DOHH2 (cell line): Measurements from ENCODE around the gene FBXO34.

Source experiments
- CTCF ChIP-seq: fragments of 200-600 bp; sonication (generic); IDR thresholded peaks from one replicate; pipeline ENCODE4 v1.5.1; 2014; ENCODE audit warnings: antibody characterized with exemption, mild to moderate bottlenecking, low read depth, low read length; ENCODE audit not compliant: poor library complexity, severe bottlenecking
- EZH2phosphoT487 ChIP-seq: fragments of 200-600 bp; sonication (generic); IDR thresholded peaks from 2 replicates; pipeline ENCODE4 v1.6.1; 2017; ENCODE audit warnings: borderline replicate concordance, mild to moderate bottlenecking, antibody characterized with exemption, low read length, moderate library complexity, mixed read lengths

GRCh38 chr14:55243386-55243785 is 27.8 kb upstream of the FBXO34 start:
- TF ChIP-seq CTCF (no peak), EZH2phosphoT487 (no peak)
